ENCODE data around the gene UBE3C. TPM values are rescaled to one million over a fixed set of nuclear protein-coding genes. Genes with fewer than 3 reads are reported as not detected.
"Not testable (repeated sequence)": the region's sequence is repeated elsewhere in the genome, so short reads cannot be mapped to it uniquely, and the experiment has no call there.

The UBE3C gene
- polyA plus RNA-seq, 1 donor, result 45.6 TPM

GRCh38 chr7:157250605-157251228, 112.0 kb downstream of the UBE3C start:
- WGBS (ENCODE audit: insufficient coverage, low lambda C conversion rate), result 100% methylated on average over 1 of the region's 9 CpGs
- no peaks in the 10 kb centered on the region for H3K4me1 ChIP-seq (ENCODE audit: control insufficient read depth, insufficient read depth, low read length)
- peak; percentile 15 to 44 for DNase-seq
- H3K27me3 ChIP-seq (ENCODE audit: control insufficient read depth, insufficient read depth, low read length), result no peaks in the 10 kb centered on the region
- peaks cover 52% of the 10 kb centered on the region for H3K36me3 ChIP-seq (ENCODE audit: control insufficient read depth, insufficient read depth, low read length)
- no peak overlapping the region for H3K27ac ChIP-seq (ENCODE audit: low read length)
- no peaks in the 10 kb centered on the region for H3K9me3 ChIP-seq (ENCODE audit: control insufficient read depth, low read depth, low read length)
- no peak overlapping the region for H3K4me3 ChIP-seq (ENCODE audit: low read length)

GRCh38 chr7:157251817-157252216, 113.1 kb downstream of the UBE3C start:
- not testable (repeated sequence) for H3K27ac ChIP-seq (ENCODE audit: low read length); DNase-seq; H3K4me1 ChIP-seq (ENCODE audit: control insufficient read depth, insufficient read depth, low read length); H3K27me3 ChIP-seq (ENCODE audit: control insufficient read depth, insufficient read depth, low read length); H3K4me3 ChIP-seq (ENCODE audit: low read length); H3K9me3 ChIP-seq (ENCODE audit: control insufficient read depth, low read depth, low read length)
- H3K36me3 ChIP-seq (ENCODE audit: control insufficient read depth, insufficient read depth, low read length), result peaks cover 58% of the 10 kb centered on the region
- WGBS (ENCODE audit: insufficient coverage, low lambda C conversion rate), result 80% methylated on average over 1 of the region's 6 CpGs

- no peaks in the 10 kb centered on the region for H3K27me3 ChIP-seq (ENCODE audit: control insufficient read depth, insufficient read depth, low read length)
- peaks cover 62% of the 10 kb centered on the region for H3K36me3 ChIP-seq (ENCODE audit: control insufficient read depth, insufficient read depth, low read length)
- no peaks in the 10 kb centered on the region for H3K9me3 ChIP-seq (ENCODE audit: control insufficient read depth, low read depth, low read length)
- WGBS (ENCODE audit: insufficient coverage, low lambda C conversion rate), result 88% methylated on average over 1 of the region's 11 CpGs
- no peaks in the 10 kb centered on the region for H3K4me1 ChIP-seq (ENCODE audit: control insufficient read depth, insufficient read depth, low read length)
- no peak for DNase-seq
- H3K4me3 ChIP-seq (ENCODE audit: low read length), result no peak overlapping the region
- H3K27ac ChIP-seq (ENCODE audit: low read length), result no peak overlapping the region
Observed at GRCh38 chr7:157253850-157254249, 115.1 kb downstream of the UBE3C start.

- H3K9me3 ChIP-seq (ENCODE audit: control insufficient read depth, low read depth, low read length); H3K27me3 ChIP-seq (ENCODE audit: control insufficient read depth, insufficient read depth, low read length); H3K27ac ChIP-seq (ENCODE audit: low read length); DNase-seq; H3K4me1 ChIP-seq (ENCODE audit: control insufficient read depth, insufficient read depth, low read length); H3K4me3 ChIP-seq (ENCODE audit: low read length): not testable (repeated sequence)
- peaks cover 64% of the 10 kb centered on the region for H3K36me3 ChIP-seq (ENCODE audit: control insufficient read depth, insufficient read depth, low read length)
- WGBS (ENCODE audit: insufficient coverage, low lambda C conversion rate), result no CpG with 5 or more reads among the region's 18 CpGs
Observed at GRCh38 chr7:157254781-157255180, 116.1 kb downstream of the UBE3C start.

GRCh38 chr7:157255201-157255606, 116.5 kb downstream of the UBE3C start:
- H3K4me1 ChIP-seq (ENCODE audit: control insufficient read depth, insufficient read depth, low read length), result no peaks in the 10 kb centered on the region
- H3K9me3 ChIP-seq (ENCODE audit: control insufficient read depth, low read depth, low read length), result no peaks in the 10 kb centered on the region
- H3K36me3 ChIP-seq (ENCODE audit: control insufficient read depth, insufficient read depth, low read length), result peaks cover 67% of the 10 kb centered on the region
- H3K4me3 ChIP-seq (ENCODE audit: low read length), result no peak overlapping the region
- no peak for DNase-seq
- no peak overlapping the region for H3K27ac ChIP-seq (ENCODE audit: low read length)
- no peaks in the 10 kb centered on the region for H3K27me3 ChIP-seq (ENCODE audit: control insufficient read depth, insufficient read depth, low read length)
- WGBS (ENCODE audit: insufficient coverage, low lambda C conversion rate), result 29% methylated on average over 1 of the region's 5 CpGs

GRCh38 chr7:157263156-157263555, 124.4 kb downstream of the UBE3C start:
- no CpG with 5 or more reads among the region's 23 CpGs for WGBS (ENCODE audit: insufficient coverage, low lambda C conversion rate)

DNA sequence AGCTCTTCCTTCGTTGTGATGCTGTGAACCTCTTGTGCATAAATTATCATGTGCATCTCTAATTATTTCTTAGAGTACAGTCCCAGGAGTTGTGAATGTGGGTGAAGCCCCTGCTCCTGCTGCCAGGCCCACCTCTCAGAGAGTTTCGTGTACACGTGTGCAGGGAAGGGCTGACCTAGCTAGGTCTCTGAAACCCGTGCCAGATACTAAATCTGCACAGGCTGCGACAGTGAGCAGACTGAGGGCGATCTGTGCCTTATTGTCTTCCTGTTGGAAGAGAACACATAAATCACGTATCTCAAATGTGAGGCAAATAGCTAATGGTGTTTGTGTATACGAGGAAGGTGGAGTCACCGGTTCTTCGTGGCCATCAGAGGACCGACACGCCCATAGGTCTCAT, 126.3 kb downstream of the UBE3C start:
- H3K4me1 ChIP-seq (ENCODE audit: control insufficient read depth, insufficient read depth, low read length), result no peaks in the 10 kb centered on the region
- WGBS (ENCODE audit: insufficient coverage, low lambda C conversion rate), result 100% methylated on average over 1 of the region's 12 CpGs
- H3K27me3 ChIP-seq (ENCODE audit: control insufficient read depth, insufficient read depth, low read length), result no peaks in the 10 kb centered on the region
- no peak overlapping the region for H3K4me3 ChIP-seq (ENCODE audit: low read length)
- H3K27ac ChIP-seq (ENCODE audit: low read length), result no peak overlapping the region
- no peaks in the 10 kb centered on the region for H3K9me3 ChIP-seq (ENCODE audit: control insufficient read depth, low read depth, low read length)
- H3K36me3 ChIP-seq (ENCODE audit: control insufficient read depth, insufficient read depth, low read length), result peaks cover 63% of the 10 kb centered on the region
- DNase-seq, result no peak

More at GRCh38 chr7:157263156-157263555, 124.4 kb downstream of the UBE3C start:
- DNase-seq, result no peak
- Histone ChIP-seq H3K27me3 (ENCODE audit: control insufficient read depth, insufficient read depth, low read length) (no peaks in the 10 kb centered on the region), H3K9me3 (ENCODE audit: control insufficient read depth, low read depth, low read length) (no peaks in the 10 kb centered on the region), H3K27ac (ENCODE audit: low read length) (no peak overlapping the region), H3K4me3 (ENCODE audit: low read length) (no peak overlapping the region), H3K4me1 (ENCODE audit: control insufficient read depth, insufficient read depth, low read length) (no peaks in the 10 kb centered on the region), H3K36me3 (ENCODE audit: control insufficient read depth, insufficient read depth, low read length) (peaks cover 62% of the 10 kb centered on the region)

DNA sequence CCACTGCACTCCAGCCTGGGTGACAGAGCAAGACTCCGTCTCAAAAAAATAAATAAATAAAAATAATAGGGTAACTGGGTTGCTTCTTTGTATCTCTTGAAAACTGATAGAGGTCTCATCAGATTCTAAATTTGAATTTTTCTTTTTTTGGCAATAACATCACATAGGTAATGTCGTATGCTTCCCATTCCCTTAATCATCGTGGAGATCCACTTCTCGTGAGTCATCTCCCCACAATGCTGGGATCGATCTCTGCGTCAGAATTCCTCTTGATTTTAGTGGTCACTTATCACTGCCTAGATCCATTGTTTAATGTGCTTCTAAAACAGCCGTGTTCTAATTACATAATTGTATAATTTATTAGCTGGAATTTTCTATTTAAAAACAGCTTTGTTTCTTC, 127.5 kb downstream of the UBE3C start:
- peaks cover 63% of the 10 kb centered on the region for H3K36me3 ChIP-seq (ENCODE audit: control insufficient read depth, insufficient read depth, low read length)
- H3K9me3 ChIP-seq (ENCODE audit: control insufficient read depth, low read depth, low read length), result no peaks in the 10 kb centered on the region
- H3K27ac ChIP-seq (ENCODE audit: low read length), result no peak overlapping the region
- no peaks in the 10 kb centered on the region for H3K27me3 ChIP-seq (ENCODE audit: control insufficient read depth, insufficient read depth, low read length)
- no peaks in the 10 kb centered on the region for H3K4me1 ChIP-seq (ENCODE audit: control insufficient read depth, insufficient read depth, low read length)
- WGBS (ENCODE audit: insufficient coverage, low lambda C conversion rate), result 100% methylated on average over 5 of the region's 7 CpGs
- no peak for DNase-seq
- no peak overlapping the region for H3K4me3 ChIP-seq (ENCODE audit: low read length)

DNA sequence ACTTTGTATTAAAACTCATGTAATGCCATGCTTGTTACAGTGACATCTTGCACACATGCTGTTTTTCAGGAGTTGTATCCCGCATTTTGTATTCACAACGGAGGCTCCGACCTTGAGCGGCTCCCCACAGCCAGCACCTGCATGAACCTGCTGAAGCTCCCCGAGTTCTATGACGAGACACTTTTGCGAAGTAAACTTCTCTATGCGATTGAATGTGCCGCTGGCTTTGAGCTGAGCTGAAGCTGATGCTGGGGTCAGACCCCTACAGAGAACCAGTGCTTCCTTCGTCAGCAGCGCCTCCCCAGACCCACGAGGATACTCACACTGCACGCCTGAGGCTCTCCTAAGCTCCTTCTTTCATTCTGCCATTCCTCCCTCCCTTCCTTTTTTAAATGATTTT, 128.8 kb downstream of the UBE3C start:
- Histone ChIP-seq H3K36me3 (ENCODE audit: control insufficient read depth, insufficient read depth, low read length) (peaks cover 66% of the 10 kb centered on the region), H3K9me3 (ENCODE audit: control insufficient read depth, low read depth, low read length) (no peaks in the 10 kb centered on the region)
- WGBS (ENCODE audit: insufficient coverage, low lambda C conversion rate), result 85% methylated on average over 4 of the region's 13 CpGs

DNA sequence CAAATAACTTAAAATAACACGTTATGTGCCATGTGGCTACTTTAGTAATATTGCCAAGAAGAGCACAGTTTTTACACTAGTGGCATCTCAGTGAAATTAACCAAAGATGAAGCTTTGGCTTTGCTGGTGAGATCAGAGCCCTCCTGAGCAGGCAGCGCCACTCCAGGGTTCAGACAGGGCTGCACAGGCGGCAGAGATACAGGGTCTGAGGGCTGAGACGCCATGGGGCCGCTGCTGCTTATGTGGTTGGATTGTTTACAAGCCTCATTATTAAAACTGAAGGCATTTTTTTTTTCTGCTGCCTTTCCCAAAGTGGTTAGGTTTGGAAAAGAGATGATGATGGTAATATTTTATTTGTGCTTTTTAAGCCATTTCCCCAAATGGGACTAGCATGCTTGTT, 129.2 kb downstream of the UBE3C start:
- Histone ChIP-seq H3K4me1 (ENCODE audit: control insufficient read depth, insufficient read depth, low read length) (no peaks in the 10 kb centered on the region), H3K9me3 (ENCODE audit: control insufficient read depth, low read depth, low read length) (no peaks in the 10 kb centered on the region), H3K36me3 (ENCODE audit: control insufficient read depth, insufficient read depth, low read length) (peaks cover 63% of the 10 kb centered on the region), H3K27ac (ENCODE audit: low read length) (no peak overlapping the region), H3K27me3 (ENCODE audit: control insufficient read depth, insufficient read depth, low read length) (no peaks in the 10 kb centered on the region), H3K4me3 (ENCODE audit: low read length) (no peak overlapping the region)
- DNase-seq, result no peak
- no CpG with 5 or more reads among the region's 5 CpGs for WGBS (ENCODE audit: insufficient coverage, low lambda C conversion rate)

More for the DNA sequence above, 128.8 kb downstream of the UBE3C start:
- Histone ChIP-seq H3K4me3 (ENCODE audit: low read length) (no peak overlapping the region), H3K4me1 (ENCODE audit: control insufficient read depth, insufficient read depth, low read length) (no peaks in the 10 kb centered on the region), H3K27me3 (ENCODE audit: control insufficient read depth, insufficient read depth, low read length) (no peaks in the 10 kb centered on the region), H3K27ac (ENCODE audit: low read length) (no peak overlapping the region)
- no peak for DNase-seq

- DNase-seq, result no peak
- Histone ChIP-seq H3K36me3 (ENCODE audit: control insufficient read depth, insufficient read depth, low read length) (peaks cover 60% of the 10 kb centered on the region), H3K27ac (ENCODE audit: low read length) (no peak overlapping the region), H3K4me3 (ENCODE audit: low read length) (no peak overlapping the region), H3K4me1 (ENCODE audit: control insufficient read depth, insufficient read depth, low read length) (peaks cover 4% of the 10 kb centered on the region), H3K9me3 (ENCODE audit: control insufficient read depth, low read depth, low read length) (no peaks in the 10 kb centered on the region), H3K27me3 (ENCODE audit: control insufficient read depth, insufficient read depth, low read length) (no peaks in the 10 kb centered on the region)
- WGBS (ENCODE audit: insufficient coverage, low lambda C conversion rate), result 70% methylated on average over 2 of the region's 13 CpGs
Observed at GRCh38 chr7:157268540-157268939, 129.8 kb downstream of the UBE3C start.

All from large intestine (tissue), 3 donors.